ENCODE data around the gene PLN.

DNA sequence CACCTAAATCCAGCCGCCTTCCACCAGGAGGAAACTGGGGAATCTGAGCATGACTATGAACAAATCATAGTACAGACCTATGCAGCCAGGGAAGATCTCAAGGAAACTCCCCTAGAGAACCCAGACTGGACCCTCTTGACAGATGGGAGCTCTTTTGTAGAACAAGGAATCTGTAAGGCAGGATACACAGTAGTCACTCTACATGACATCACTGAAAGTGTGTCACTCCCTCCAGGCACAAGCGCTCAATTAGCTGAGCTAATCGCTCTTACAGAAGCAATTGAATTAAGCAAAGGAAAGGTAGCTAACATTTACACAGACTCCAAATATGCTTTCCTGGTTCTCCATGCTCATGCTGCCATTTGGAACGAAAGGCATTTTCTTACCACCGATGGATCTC is 36.8 kb downstream of the PLN start:
- no peak for TF ChIP-seq TCF3 (IDR thresholded peaks at IDR 0.05; ENCODE audit: borderline replicate concordance, insufficient read depth, low read depth, low read length)
- no peak for TF ChIP-seq CREB1 (IDR thresholded peaks at IDR 0.05; ENCODE audit: low read depth)
- no peak for TF ChIP-seq POLR2A (IDR thresholded peaks at IDR 0.05; ENCODE audit: low read depth, low read length)
- TF ChIP-seq, protein P1, sequence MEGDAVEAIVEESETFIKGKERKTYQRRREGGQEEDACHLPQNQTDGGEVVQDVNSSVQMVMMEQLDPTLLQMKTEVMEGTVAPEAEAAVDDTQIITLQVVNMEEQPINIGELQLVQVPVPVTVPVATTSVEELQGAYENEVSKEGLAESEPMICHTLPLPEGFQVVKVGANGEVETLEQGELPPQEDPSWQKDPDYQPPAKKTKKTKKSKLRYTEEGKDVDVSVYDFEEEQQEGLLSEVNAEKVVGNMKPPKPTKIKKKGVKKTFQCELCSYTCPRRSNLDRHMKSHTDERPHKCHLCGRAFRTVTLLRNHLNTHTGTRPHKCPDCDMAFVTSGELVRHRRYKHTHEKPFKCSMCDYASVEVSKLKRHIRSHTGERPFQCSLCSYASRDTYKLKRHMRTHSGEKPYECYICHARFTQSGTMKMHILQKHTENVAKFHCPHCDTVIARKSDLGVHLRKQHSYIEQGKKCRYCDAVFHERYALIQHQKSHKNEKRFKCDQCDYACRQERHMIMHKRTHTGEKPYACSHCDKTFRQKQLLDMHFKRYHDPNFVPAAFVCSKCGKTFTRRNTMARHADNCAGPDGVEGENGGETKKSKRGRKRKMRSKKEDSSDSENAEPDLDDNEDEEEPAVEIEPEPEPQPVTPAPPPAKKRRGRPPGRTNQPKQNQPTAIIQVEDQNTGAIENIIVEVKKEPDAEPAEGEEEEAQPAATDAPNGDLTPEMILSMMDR (IDR thresholded peaks at IDR 0.05 in 2 of 3, conservative IDR thresholded peaks at IDR 0.05 in 1 of 3; ENCODE audit: control insufficient read depth in 2 of 3, extremely low read depth in 1 of 3, insufficient read depth in 1 of 3, low read depth in 3 of 3, low read length in 3 of 3): no peak
- no peak for TF ChIP-seq SUZ12 (IDR thresholded peaks at IDR 0.05; ENCODE audit: unreplicated experiment)

All from GM12878 (cell line).